Measurements from ENCODE around the gene LIPK. TPM values are rescaled to one million over a fixed set of nuclear protein-coding genes. Genes with fewer than 3 reads are reported as not detected.
A peak's percentile ranks its signal among the peaks of the same experiment; 100 is the strongest.

LIPK gene
- total RNA-seq (2022) (not detected in 2 replicates), Bru-seq, nascent RNA (percentile 6 among the genes with signal in this experiment), BruChase-seq, experiment 1, labeled RNA remaining after a 6-hour chase (not detected), BruChase-seq, experiment 2, labeled RNA remaining after a 2-hour chase (percentile 12 among the genes with signal in this experiment)
- long read RNA-seq: 0 reads

DNA sequence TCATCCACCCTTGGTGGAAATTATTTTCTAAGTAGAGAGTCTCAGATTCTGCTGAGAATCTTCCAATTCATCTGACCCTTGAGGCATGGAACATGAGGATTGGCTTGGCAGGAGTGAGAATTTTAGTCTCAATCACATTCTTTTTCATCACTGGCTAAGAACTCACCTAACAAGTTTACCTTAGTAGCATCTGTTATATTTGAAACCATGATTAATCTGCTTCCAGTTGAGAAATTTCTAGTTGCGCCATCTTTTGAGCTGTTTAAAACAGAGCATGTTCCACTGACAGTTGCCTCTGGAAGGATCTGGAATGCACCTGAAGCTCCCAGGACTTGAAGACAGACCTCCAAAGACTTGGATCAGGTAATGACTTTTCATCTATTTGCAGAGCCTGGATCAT, at the start of gene LIPK:
LIPK (plus strand) TSS at position 292 of the 400 bp plus-strand sequence. CDS start 18,295 bp downstream, outside the sequence.
- DNase-seq: no peak
- BruUV-seq (replicated peaks): no TSS peak
- TF ChIP-seq, protein P1, sequence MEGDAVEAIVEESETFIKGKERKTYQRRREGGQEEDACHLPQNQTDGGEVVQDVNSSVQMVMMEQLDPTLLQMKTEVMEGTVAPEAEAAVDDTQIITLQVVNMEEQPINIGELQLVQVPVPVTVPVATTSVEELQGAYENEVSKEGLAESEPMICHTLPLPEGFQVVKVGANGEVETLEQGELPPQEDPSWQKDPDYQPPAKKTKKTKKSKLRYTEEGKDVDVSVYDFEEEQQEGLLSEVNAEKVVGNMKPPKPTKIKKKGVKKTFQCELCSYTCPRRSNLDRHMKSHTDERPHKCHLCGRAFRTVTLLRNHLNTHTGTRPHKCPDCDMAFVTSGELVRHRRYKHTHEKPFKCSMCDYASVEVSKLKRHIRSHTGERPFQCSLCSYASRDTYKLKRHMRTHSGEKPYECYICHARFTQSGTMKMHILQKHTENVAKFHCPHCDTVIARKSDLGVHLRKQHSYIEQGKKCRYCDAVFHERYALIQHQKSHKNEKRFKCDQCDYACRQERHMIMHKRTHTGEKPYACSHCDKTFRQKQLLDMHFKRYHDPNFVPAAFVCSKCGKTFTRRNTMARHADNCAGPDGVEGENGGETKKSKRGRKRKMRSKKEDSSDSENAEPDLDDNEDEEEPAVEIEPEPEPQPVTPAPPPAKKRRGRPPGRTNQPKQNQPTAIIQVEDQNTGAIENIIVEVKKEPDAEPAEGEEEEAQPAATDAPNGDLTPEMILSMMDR (IDR thresholded peaks at IDR 0.05; ENCODE audit: unreplicated experiment): no peak
- intact Hi-C loops (cut with micrococcal nuclease; ENCODE audit: unreplicated experiment): loop anchor here (5.0 kb wide), 1 partner anchor 36 kb away; no protein-coding TSS in a partner anchor
- Mint-ChIP-seq H3K4me3 (ENCODE audit: low read depth, unreplicated experiment) (no peak within 1 kb of the TSS), H3K9me3 (ENCODE audit: low read depth, unreplicated experiment) (no peaks in the 10 kb centered on the region), H3K27ac (ENCODE audit: unreplicated experiment) (no peak within 1 kb of the TSS), H3K36me3 (ENCODE audit: insufficient read depth, unreplicated experiment) (peaks cover 6% of the 10 kb centered on the region), H3K4me1 (ENCODE audit: low read depth, unreplicated experiment) (peaks cover 27% of the 10 kb centered on the region), H3K27me3 (ENCODE audit: unreplicated experiment) (no peaks in the 10 kb centered on the region)
- CTCF ChIA-PET: no interaction called here

GRCh38 chr10:88657901-88658300, 48.1 kb upstream of the LIPK start:
- H3K27me3 Mint-ChIP-seq (ENCODE audit: unreplicated experiment): no peaks in the 10 kb centered on the region
- H3K4me1 Mint-ChIP-seq (ENCODE audit: low read depth, unreplicated experiment): peaks cover under 1% of the 10 kb centered on the region
- TF ChIP-seq, protein P1 (IDR thresholded peaks at IDR 0.05; ENCODE audit: unreplicated experiment): no peak
- DNase-seq: no peak
- H3K9me3 Mint-ChIP-seq (ENCODE audit: low read depth, unreplicated experiment): no peaks in the 10 kb centered on the region
- H3K27ac Mint-ChIP-seq (ENCODE audit: unreplicated experiment): no peak overlapping the region
- CTCF ChIA-PET: no interaction called here
- H3K4me3 Mint-ChIP-seq (ENCODE audit: low read depth, unreplicated experiment): no peak overlapping the region
- intact Hi-C loops (cut with micrococcal nuclease; ENCODE audit: unreplicated experiment): no loop called here
- no peaks in the 10 kb centered on the region for H3K36me3 Mint-ChIP-seq (ENCODE audit: insufficient read depth, unreplicated experiment)
- no TSS peak for BruUV-seq (replicated peaks)

- TF ChIP-seq, protein P1 (IDR thresholded peaks at IDR 0.05; ENCODE audit: unreplicated experiment): no peak
- intact Hi-C loops (cut with micrococcal nuclease; ENCODE audit: unreplicated experiment): no loop called here
- H3K9me3 Mint-ChIP-seq (ENCODE audit: low read depth, unreplicated experiment): no peaks in the 10 kb centered on the region
- no peaks in the 10 kb centered on the region for H3K36me3 Mint-ChIP-seq (ENCODE audit: insufficient read depth, unreplicated experiment)
- no peak overlapping the region for H3K4me3 Mint-ChIP-seq (ENCODE audit: low read depth, unreplicated experiment)
- BruUV-seq (replicated peaks): no TSS peak
- no peaks in the 10 kb centered on the region for H3K27me3 Mint-ChIP-seq (ENCODE audit: unreplicated experiment)
- no peak overlapping the region for H3K27ac Mint-ChIP-seq (ENCODE audit: unreplicated experiment)
- DNase-seq: no peak
- CTCF ChIA-PET: no interaction called here
- no peaks in the 10 kb centered on the region for H3K4me1 Mint-ChIP-seq (ENCODE audit: low read depth, unreplicated experiment)
Observed at GRCh38 chr10:88659725-88660597, 46.1 kb upstream of the LIPK start.

GRCh38 chr10:88660598-88660884, 45.5 kb upstream of the LIPK start:
- Mint-ChIP-seq H3K27ac (ENCODE audit: unreplicated experiment) (no peak overlapping the region), H3K27me3 (ENCODE audit: unreplicated experiment) (no peaks in the 10 kb centered on the region), H3K36me3 (ENCODE audit: insufficient read depth, unreplicated experiment) (no peaks in the 10 kb centered on the region), H3K9me3 (ENCODE audit: low read depth, unreplicated experiment) (no peaks in the 10 kb centered on the region), H3K4me1 (ENCODE audit: low read depth, unreplicated experiment) (no peaks in the 10 kb centered on the region), H3K4me3 (ENCODE audit: low read depth, unreplicated experiment) (no peak overlapping the region)
- TF ChIP-seq, protein P1 (IDR thresholded peaks at IDR 0.05; ENCODE audit: unreplicated experiment): no peak
- BruUV-seq (replicated peaks): no TSS peak
- CTCF ChIA-PET: no interaction called here
- no peak for DNase-seq
- intact Hi-C loops (cut with micrococcal nuclease; ENCODE audit: unreplicated experiment): no loop called here

Measured in Calu3 (cell line).